Measurements from ENCODE around the gene AKNAD1.
"Not testable (repeated sequence)": the region's sequence is repeated elsewhere in the genome, so short reads cannot be mapped to it uniquely, and the experiment has no call there.

Gene AKNAD1

DNA sequence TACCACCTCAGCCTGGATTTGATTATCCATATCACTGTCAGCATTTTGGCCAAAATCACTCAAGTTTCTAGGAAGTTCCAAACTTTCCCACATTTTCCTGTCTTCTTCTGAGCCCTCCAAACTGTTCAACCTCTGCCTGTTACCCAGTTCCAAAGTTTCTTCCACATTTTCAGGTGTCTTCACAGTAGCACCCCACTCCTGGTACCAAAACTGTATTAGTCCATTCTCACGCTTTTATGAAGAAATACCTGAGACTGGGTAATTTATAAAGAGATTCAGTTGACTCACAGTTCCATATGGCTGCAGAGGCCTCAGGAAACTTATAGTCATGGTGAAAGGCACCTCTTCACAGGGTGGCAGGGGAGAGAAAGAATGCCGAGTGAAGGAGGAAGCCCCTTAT, 71.0 kb downstream of the AKNAD1 start:
- no peak for DNase-seq

DNA sequence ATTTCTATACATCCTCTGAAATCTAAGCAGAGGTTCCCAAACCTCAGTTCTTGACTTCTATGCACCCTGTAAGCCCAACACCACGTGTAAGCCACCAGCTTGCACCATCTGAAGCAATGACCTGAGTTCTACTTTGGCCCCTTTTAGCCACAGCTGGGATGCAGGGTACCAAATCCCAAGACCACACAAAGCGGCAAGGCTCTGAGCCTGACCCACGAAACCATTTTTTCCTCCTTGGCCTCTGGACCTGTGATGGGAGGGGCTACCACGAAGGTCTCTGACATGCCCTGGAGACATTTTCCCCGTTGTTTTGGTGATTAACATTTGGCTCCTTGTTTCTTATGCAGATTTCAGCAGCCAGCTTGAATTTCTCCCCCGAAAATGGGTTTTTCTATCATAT, 71.6 kb downstream of the AKNAD1 start:
- DNase-seq = no peak

DNA sequence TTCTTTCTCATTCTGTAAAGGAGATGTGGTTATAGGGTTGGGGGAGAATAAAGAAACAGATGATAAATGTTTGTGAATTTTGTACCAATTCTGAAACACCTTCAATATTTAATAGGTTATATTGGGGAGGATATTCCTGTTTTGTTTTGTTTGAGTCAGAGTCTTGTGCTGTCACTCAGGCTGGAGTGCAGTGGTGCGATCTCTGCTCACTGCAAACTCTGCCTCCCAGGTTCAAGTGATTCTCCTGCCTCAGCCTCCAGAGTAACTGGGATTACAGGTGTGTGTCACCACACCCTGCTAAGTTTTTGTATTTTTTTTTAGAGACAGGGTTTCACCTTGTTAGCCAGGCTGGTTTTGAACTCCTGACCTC, 75.3 kb downstream of the AKNAD1 start:
- not testable (repeated sequence) for DNase-seq

DNA sequence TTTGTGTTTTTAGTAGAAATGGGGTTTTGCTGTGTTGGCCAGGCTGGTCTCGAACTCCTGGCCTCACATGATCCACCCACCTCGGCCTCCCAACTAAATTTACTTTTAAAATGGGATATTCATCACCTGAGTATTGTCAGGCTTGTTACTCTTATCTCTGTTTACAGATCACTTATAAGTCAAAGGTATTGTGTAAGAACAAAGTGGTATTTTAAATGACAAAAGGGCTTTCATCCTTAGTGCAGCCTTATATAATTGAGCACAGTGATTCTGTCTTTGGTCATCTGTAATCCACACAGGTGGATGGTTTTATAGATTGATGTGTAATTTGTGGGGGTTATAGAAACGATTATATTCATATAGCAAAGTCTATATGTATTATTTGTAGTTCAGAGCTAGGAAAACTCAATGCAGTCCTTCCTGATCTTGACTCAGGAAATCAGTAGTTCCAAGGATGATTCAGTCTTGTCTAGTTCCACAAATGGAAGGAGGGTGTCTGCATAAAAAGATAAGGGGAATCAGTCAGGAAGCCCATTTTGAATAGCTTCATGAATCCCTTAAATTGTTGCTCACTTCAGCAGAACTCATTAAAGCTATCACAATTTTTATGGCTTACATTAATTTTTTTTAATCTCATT, 75.8 kb downstream of the AKNAD1 start:
- no peak for DNase-seq

DNA sequence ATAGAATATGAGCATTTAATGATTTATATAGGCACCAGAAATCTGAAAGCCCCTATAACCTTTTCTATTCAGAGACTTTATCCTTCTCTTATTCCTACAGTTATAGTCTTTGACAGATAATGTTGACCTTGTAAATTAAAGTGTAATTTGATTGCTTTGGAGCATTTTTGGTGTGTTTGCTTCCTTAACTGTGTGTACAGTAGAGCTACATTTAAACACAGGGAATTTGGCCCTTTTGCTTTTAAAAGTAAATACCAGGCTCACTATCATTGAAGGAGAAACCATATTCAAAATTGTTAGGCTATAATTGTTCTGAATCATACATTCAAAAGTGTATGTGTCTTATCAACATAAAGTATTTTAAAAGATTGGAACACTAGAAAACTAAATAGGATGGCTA, 77.4 kb downstream of the AKNAD1 start:
- no peak for DNase-seq

DNA sequence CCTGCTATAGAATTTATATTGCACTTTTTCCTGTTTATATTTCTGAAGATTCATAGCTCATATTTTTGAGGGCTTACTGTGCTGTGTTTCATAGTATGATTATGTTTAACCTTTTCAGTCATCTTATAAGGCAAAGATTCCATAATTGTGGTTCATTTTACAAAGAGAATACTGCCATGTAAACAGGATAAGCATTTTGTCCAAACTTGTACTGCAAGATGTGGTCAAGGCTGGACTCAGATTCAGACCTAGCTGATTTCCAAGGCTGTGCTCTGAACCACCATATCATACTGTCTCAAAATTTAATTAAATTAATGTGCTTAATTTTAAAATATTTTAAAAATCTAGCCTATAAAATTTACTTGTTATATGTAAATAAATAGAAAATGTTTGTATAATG, 79.1 kb downstream of the AKNAD1 start:
- DNase-seq = no peak

DNA sequence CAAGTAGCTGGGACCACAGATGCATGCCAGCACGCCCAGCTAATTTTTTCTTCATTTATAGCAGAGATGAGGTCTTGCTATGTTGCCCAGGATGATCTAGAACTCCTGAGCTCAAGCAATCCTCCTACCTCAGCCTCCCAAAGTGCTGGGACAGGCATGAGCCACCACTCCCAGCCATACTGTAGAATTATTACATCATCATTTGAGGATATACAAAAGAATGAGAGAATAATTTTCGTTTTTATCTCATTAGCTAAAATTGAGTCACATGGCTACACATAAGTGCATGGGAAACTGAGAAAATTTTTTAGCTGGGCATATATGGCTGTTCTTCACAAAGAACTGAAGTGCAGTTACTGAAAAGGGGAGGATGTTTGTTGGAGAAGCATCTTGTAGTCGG, 89.2 kb downstream of the AKNAD1 start:
- DNase-seq = no peak

DNA sequence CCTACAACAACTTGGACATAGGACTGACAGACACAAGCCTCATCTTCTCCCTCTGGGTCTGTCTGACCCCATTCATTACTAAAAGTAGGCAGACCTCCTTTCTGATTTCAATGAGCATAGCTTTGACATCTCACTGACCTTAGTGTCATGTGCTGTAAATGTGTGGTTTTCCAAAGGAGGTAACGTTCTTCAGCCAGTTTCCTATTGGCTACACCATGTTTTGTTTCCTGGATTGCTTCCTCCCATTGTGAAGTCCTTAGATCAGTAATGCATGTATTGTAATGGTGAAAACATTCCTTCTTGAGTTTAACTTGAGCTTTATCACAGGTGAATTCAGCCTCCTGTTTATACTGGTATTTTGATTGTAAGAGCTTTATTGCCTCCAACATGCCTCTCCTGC, 89.8 kb downstream of the AKNAD1 start:
- no peak for DNase-seq
